Measurements from ENCODE around the gene LMTK3.

LMTK3 gene

GRCh38 chr19:48466561-48467325, 44.9 kb downstream of the LMTK3 start:
- in situ Hi-C loops (cut with HindIII; ENCODE audit: low pct_unique_long_range_greater_than_20kb, low sequenced_read_pairs): no loop called here

DNA sequence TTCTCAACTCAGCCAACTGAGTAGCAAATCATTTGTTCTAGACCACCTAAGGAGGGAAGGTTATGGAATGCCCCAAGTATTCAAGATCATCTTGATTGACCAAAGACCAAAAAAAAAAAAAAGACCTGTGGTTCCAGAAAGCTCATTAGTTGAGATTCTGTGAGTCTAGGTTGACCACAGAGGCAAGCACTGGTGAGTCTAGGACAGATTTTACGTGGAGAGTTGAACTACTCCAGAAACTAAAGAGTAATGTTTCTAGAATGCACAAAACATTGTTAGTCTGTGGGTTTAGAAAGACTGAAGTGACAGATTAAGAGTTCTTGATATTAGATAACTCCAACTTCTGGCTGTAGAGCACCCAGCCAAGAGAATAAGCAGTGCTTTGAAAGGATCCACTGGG, 46.4 kb downstream of the LMTK3 start:
- no peak for TF ChIP-seq JUND (IDR thresholded peaks at IDR 0.05; ENCODE audit: low read depth)
- in situ Hi-C loops (cut with HindIII; ENCODE audit: low pct_unique_long_range_greater_than_20kb, low sequenced_read_pairs): no loop called here
- no peak for DNase-seq (ENCODE audit: low read depth in 1 of 2, low spot score in 1 of 2)

More at GRCh38 chr19:48466561-48467325, 44.9 kb downstream of the LMTK3 start:
- DNase-seq (ENCODE audit: low read depth in 1 of 2, low spot score in 1 of 2): no peak
- no peak for TF ChIP-seq JUND (IDR thresholded peaks at IDR 0.05; ENCODE audit: low read depth)

- no peak for TF ChIP-seq JUND (IDR thresholded peaks at IDR 0.05; ENCODE audit: low read depth)
- DNase-seq (ENCODE audit: low read depth in 1 of 2, low spot score in 1 of 2): no peak
Measured at GRCh38 chr19:48461982-48462655, 49.5 kb downstream of the LMTK3 start.

GRCh38 chr19:48461651-48461981, 50.0 kb downstream of the LMTK3 start:
- in situ Hi-C loops (cut with HindIII; ENCODE audit: low pct_unique_long_range_greater_than_20kb, low sequenced_read_pairs): no loop called here
- DNase-seq (ENCODE audit: low read depth in 1 of 2, low spot score in 1 of 2): no peak

More at GRCh38 chr19:48461982-48462655, 49.5 kb downstream of the LMTK3 start:
- in situ Hi-C loops (cut with HindIII; ENCODE audit: low pct_unique_long_range_greater_than_20kb, low sequenced_read_pairs): no loop called here

GRCh38 chr19:48458016-48458415, 53.6 kb downstream of the LMTK3 start:
- TF ChIP-seq JUND (IDR thresholded peaks at IDR 0.05; ENCODE audit: low read depth): no peak
- in situ Hi-C loops (cut with HindIII; ENCODE audit: low pct_unique_long_range_greater_than_20kb, low sequenced_read_pairs): no loop called here
- no peak for DNase-seq (ENCODE audit: low read depth in 1 of 2, low spot score in 1 of 2)

More at GRCh38 chr19:48461651-48461981, 50.0 kb downstream of the LMTK3 start:
- no peak for TF ChIP-seq JUND (IDR thresholded peaks at IDR 0.05; ENCODE audit: low read depth)

GRCh38 chr19:48456864-48457263, 54.8 kb downstream of the LMTK3 start:
- no peak for TF ChIP-seq JUND (IDR thresholded peaks at IDR 0.05; ENCODE audit: low read depth)
- in situ Hi-C loops (cut with HindIII; ENCODE audit: low pct_unique_long_range_greater_than_20kb, low sequenced_read_pairs): no loop called here
- DNase-seq (ENCODE audit: low read depth in 1 of 2, low spot score in 1 of 2): no peak

GRCh38 chr19:48455908-48456562, 55.6 kb downstream of the LMTK3 start:
- in situ Hi-C loops (cut with HindIII; ENCODE audit: low pct_unique_long_range_greater_than_20kb, low sequenced_read_pairs): no loop called here
- DNase-seq (ENCODE audit: low read depth in 1 of 2, low spot score in 1 of 2): no peak

GRCh38 chr19:48455171-48455907, 56.3 kb downstream of the LMTK3 start, which contains the start of gene KCNJ14:
Gene KCNJ14 (plus strand): TSS chr19:48455574. CDS start chr19:48461725, 6,151 bp downstream.
- no peak for DNase-seq (ENCODE audit: low read depth in 1 of 2, low spot score in 1 of 2)
- TF ChIP-seq JUND (IDR thresholded peaks at IDR 0.05; ENCODE audit: low read depth): no peak
- in situ Hi-C loops (cut with HindIII; ENCODE audit: low pct_unique_long_range_greater_than_20kb, low sequenced_read_pairs): no loop called here

More at GRCh38 chr19:48455908-48456562, 55.6 kb downstream of the LMTK3 start:
- no peak for TF ChIP-seq JUND (IDR thresholded peaks at IDR 0.05; ENCODE audit: low read depth)

DNA sequence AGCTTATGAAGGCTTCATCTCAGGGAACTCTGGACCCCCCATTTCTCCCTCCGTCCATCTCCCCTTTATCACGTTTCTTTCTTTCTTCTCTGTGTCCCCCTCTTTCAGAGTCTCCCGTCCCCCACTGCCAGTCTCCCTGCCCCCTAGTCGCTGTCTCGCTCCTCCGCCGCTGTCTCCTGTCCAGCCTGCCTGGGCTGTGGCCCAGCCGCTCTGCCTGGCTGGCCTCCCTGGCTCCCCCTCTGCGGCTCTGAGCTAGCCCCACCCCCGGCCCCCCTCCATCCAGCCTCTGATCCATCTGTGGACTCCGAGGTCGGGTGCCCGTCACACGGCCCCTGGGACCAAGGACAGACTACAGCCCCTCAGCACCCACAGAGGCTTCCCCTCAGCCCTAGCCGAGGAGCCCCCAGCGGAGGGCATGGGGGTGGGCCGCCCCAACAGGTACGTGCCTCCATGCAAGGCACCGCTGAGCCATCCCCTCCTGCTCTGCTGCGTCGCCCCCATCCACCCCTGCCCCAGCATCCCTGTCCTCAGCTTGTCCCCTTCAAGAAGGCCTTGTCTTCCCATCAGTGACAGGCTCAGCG, 57.4 kb downstream of the LMTK3 start:
- no peak for DNase-seq (ENCODE audit: low read depth in 1 of 2, low spot score in 1 of 2)
- in situ Hi-C loops (cut with HindIII; ENCODE audit: low pct_unique_long_range_greater_than_20kb, low sequenced_read_pairs): no loop called here
- no peak for TF ChIP-seq JUND (IDR thresholded peaks at IDR 0.05; ENCODE audit: low read depth)

DNA sequence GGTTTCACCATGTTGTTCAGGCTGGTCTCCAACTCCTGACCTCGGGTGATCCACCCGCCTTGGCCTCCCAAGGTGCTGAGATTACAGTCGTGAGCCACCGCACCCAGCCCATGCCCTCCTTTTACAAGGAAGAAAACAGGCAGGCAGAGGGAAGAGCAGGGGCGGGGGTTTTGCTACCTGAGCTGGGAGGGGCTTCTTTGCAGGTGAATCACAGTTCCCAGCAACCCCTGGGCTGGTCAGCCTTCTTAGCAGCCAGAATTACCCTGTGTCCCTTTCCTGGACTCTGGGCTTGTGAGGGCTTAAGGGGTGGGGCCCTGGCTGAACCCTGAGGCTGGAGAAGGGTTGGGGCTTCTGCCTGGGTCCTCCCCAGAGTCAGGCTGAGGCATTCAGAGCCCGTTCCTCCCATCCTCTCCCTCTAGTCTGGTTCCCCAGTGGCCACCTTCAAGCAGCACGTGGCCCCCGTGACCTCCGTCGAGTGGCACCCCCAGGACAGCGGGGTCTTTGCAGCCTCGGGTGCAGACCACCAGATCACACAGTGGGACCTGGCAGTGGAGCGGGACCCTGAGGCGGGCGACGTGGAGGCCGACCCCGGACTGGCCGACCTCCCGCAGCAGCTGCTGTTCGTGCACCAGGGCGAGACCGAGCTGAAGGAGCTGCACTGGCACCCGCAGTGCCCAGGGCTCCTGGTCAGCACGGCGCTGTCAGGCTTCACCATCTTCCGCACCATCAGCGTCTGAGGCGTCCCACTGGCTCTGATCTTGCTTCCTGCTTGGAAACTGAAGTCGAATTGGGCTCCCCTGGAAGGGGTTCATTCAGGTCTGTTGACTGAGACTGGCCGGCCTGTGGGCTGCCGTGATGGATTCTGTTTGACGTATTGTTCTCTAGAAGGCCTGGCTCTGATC, 59.1 kb downstream of the LMTK3 start:
- no peak for DNase-seq (ENCODE audit: low read depth in 1 of 2, low spot score in 1 of 2)
- in situ Hi-C loops (cut with HindIII; ENCODE audit: low pct_unique_long_range_greater_than_20kb, low sequenced_read_pairs): no loop called here
- no peak for TF ChIP-seq JUND (IDR thresholded peaks at IDR 0.05; ENCODE audit: low read depth)

DNA sequence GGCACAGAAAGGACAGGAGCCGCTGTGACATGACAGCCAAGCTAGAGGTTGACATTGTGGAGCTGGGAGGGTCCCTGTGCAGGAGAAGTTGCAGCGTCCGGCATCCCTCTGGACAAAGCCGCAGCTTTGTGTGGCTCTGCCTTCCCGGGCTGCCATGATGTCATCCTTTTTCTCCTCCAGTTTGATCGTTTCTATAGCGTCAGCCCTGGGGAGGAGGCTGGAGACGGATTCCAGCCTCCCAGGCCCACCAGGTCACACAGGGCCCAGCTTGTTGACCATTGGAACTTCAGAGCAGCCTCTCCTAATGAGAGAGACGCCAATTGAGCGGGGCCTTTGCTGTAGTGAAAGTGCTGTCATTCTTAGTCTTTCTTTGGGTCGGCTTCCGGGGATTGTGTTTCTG, 60.0 kb downstream of the LMTK3 start:
- no peak for DNase-seq (ENCODE audit: low read depth in 1 of 2, low spot score in 1 of 2)
- no peak for TF ChIP-seq JUND (IDR thresholded peaks at IDR 0.05; ENCODE audit: low read depth)
- in situ Hi-C loops (cut with HindIII; ENCODE audit: low pct_unique_long_range_greater_than_20kb, low sequenced_read_pairs): no loop called here

Measured in T47D (cell line).